ENCODE results near the gene TF. TPM values are rescaled to one million over a fixed set of nuclear protein-coding genes. Genes with fewer than 3 reads are reported as not detected.

Gene TF
- polyA plus RNA-seq, 3 donors: 0.73 TPM; not detected in 2

DNA sequence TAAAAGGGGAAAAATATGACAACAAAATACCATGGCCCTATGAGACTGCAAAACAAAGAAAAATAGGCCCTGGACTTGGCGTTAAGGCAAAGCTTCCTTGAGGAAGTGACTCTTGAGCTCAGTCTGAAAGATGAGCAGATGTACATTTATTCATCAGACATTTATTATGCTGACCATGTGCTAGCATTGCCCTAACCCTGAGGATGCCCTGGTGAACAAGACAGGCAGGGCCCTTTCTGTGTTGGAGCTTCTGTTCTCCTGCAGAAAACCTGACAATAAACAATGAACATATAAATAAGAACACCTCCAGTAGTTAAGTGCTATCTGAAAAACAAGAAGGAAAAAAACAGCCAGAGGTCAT lies 12.4 kb downstream of the TF start:
- H3K79me2 ChIP-seq (ENCODE audit: insufficient read depth, low read length): no peaks in the 10 kb centered on the region
- Mint-ChIP-seq H3K9me3 (peaks cover 0 to 2% (median 0%) of the 10 kb centered on the region in 7 donors), H3K4me3 (no peak overlapping the region), H3K4me1 (no peaks in the 10 kb centered on the region), H3K27me3 (ENCODE audit: low read depth in 3 of 3) (peaks cover 3 to 7% (median 6%) of the 10 kb centered on the region in 3 donors), H3K36me3 (no peaks in the 10 kb centered on the region), H3K27ac (no peak overlapping the region)
- TF ChIP-seq, protein P1, sequence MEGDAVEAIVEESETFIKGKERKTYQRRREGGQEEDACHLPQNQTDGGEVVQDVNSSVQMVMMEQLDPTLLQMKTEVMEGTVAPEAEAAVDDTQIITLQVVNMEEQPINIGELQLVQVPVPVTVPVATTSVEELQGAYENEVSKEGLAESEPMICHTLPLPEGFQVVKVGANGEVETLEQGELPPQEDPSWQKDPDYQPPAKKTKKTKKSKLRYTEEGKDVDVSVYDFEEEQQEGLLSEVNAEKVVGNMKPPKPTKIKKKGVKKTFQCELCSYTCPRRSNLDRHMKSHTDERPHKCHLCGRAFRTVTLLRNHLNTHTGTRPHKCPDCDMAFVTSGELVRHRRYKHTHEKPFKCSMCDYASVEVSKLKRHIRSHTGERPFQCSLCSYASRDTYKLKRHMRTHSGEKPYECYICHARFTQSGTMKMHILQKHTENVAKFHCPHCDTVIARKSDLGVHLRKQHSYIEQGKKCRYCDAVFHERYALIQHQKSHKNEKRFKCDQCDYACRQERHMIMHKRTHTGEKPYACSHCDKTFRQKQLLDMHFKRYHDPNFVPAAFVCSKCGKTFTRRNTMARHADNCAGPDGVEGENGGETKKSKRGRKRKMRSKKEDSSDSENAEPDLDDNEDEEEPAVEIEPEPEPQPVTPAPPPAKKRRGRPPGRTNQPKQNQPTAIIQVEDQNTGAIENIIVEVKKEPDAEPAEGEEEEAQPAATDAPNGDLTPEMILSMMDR (IDR thresholded peaks at IDR 0.05): no peak
- no peak for DNase-seq
- H2AFZ ChIP-seq (ENCODE audit: insufficient read depth, low read depth, low read length, poor library complexity, severe bottlenecking): no peak overlapping the region
- no peaks in the 10 kb centered on the region for H4K20me1 ChIP-seq (ENCODE audit: insufficient read depth, low read length)
- H3K9ac ChIP-seq (ENCODE audit: insufficient read depth, low read length, poor library complexity, severe bottlenecking): no peak overlapping the region
- H3K36me3 ChIP-seq (replicated peaks in 1 of 2; ENCODE audit: control insufficient read depth in 1 of 2, insufficient read depth in 2 of 2, low read length in 2 of 2): no peaks in the 10 kb centered on the region
- peaks cover 0 to 2% of the 10 kb centered on the region in 2 donors for H3K27me3 ChIP-seq (ENCODE audit: control insufficient read depth in 2 of 2, insufficient read depth in 2 of 2, low read length in 2 of 2)
- H3K4me2 ChIP-seq (replicated peaks; ENCODE audit: extremely low read depth, low read length, poor library complexity, severe bottlenecking): no peak overlapping the region
- H3K4me3 ChIP-seq (replicated peaks in 1 of 3; ENCODE audit: low read depth in 2 of 3, low read length in 3 of 3): no peak overlapping the region
- intact Hi-C loops (cut with micrococcal nuclease): no loop called here
- no CpG with 5 or more reads among the region's 1 CpG for WGBS (ENCODE audit: insufficient coverage)
- no peak overlapping the region for H3K27ac ChIP-seq (ENCODE audit: low read depth in 1 of 2, low read length in 2 of 2)
- no peaks in the 10 kb centered on the region for H3K4me1 ChIP-seq (ENCODE audit: control insufficient read depth in 1 of 2, insufficient read depth in 2 of 2, low read length in 2 of 2)
- no peaks in the 10 kb centered on the region for H3K9me3 ChIP-seq (replicated peaks in 1 of 2; ENCODE audit: control insufficient read depth in 1 of 2, insufficient read depth in 1 of 2, low read length in 2 of 2)

DNA sequence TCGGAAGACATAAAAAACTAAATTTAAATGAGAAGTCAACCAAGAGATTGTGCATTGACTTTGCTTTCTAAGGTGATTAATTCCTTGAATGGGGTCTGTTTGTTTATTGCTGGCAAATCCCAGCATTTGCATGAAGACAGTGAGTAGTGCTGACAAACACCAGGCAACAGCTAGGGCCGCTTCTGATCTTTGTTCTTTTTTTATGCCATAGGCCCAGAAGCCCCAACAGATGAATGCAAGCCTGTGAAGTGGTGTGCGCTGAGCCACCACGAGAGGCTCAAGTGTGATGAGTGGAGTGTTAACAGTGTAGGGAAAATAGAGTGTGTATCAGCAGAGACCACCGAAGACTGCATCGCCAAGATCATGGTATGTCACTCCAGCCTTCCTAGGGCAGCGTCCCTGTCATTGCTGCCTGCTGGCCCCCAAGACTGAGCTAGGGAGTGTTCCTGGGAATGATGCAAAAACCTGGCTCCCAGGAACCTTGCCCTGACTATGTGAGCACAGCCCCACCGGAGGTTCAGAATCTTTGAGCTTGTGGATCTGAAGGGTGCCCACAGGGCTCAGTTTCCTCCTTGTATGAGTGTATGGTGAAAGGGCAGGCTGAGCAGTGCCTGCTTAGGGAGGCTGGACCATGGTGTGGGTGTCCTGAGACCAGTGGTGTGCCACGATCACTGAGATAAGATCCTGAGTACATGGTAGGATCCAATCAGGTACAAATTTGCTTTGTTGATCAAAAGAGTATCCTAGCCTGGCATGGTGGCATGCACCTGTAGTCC lies 13.0 kb downstream of the TF start:
- H3K9me3 Mint-ChIP-seq: peaks cover 0 to 2% (median 0%) of the 10 kb centered on the region in 7 donors

More for the DNA sequence above, 13.0 kb downstream of the TF start:
- Histone ChIP-seq H3K9me3 (replicated peaks in 1 of 2; ENCODE audit: control insufficient read depth in 1 of 2, insufficient read depth in 1 of 2, low read length in 2 of 2) (no peaks in the 10 kb centered on the region), H3K27ac (ENCODE audit: low read depth in 1 of 2, low read length in 2 of 2) (no peak overlapping the region), H3K4me3 (replicated peaks in 1 of 3; ENCODE audit: low read depth in 2 of 3, low read length in 3 of 3) (no peak overlapping the region), H4K20me1 (ENCODE audit: insufficient read depth, low read length) (no peaks in the 10 kb centered on the region), H2AFZ (ENCODE audit: insufficient read depth, low read depth, low read length, poor library complexity, severe bottlenecking) (no peak overlapping the region), H3K27me3 (ENCODE audit: control insufficient read depth in 2 of 2, insufficient read depth in 2 of 2, low read length in 2 of 2) (peaks cover 0 to 2% of the 10 kb centered on the region in 2 donors), H3K4me1 (ENCODE audit: control insufficient read depth in 1 of 2, insufficient read depth in 2 of 2, low read length in 2 of 2) (no peaks in the 10 kb centered on the region), H3K4me2 (replicated peaks; ENCODE audit: extremely low read depth, low read length, poor library complexity, severe bottlenecking) (no peak overlapping the region), H3K9ac (ENCODE audit: insufficient read depth, low read length, poor library complexity, severe bottlenecking) (no peak overlapping the region), H3K79me2 (ENCODE audit: insufficient read depth, low read length) (no peaks in the 10 kb centered on the region), H3K36me3 (replicated peaks in 1 of 2; ENCODE audit: control insufficient read depth in 1 of 2, insufficient read depth in 2 of 2, low read length in 2 of 2) (no peaks in the 10 kb centered on the region)
- DNase-seq: no peak
- Mint-ChIP-seq H3K4me3 (no peak overlapping the region), H3K27me3 (ENCODE audit: low read depth in 3 of 3) (peaks cover 3 to 9% (median 7%) of the 10 kb centered on the region in 3 donors), H3K36me3 (no peaks in the 10 kb centered on the region), H3K4me1 (no peaks in the 10 kb centered on the region), H3K27ac (no peak overlapping the region)
- intact Hi-C loops (cut with micrococcal nuclease): no loop called here
- 90% methylated on average over 9 of the region's 9 CpGs for WGBS (ENCODE audit: insufficient coverage)
- TF ChIP-seq, protein P1 (IDR thresholded peaks at IDR 0.05): no peak

Data from CD14-positive monocyte (primary cell).